ENCODE data around the gene PARD3.

Gene PARD3

GRCh38 chr10:34766266-34766600 is 48.9 kb downstream of the PARD3 start:
- ChIA-PET POLR2A (ENCODE audit: low non-redundant PET) (no interaction called here), CTCF (interaction anchor here (0.6 kb wide), 1 partner anchor 361 kb away, joined by 3 read pairs; no protein-coding TSS in a partner anchor)
- no peak overlapping the region for H3K27ac ChIP-seq
- TF ChIP-seq, protein P1, sequence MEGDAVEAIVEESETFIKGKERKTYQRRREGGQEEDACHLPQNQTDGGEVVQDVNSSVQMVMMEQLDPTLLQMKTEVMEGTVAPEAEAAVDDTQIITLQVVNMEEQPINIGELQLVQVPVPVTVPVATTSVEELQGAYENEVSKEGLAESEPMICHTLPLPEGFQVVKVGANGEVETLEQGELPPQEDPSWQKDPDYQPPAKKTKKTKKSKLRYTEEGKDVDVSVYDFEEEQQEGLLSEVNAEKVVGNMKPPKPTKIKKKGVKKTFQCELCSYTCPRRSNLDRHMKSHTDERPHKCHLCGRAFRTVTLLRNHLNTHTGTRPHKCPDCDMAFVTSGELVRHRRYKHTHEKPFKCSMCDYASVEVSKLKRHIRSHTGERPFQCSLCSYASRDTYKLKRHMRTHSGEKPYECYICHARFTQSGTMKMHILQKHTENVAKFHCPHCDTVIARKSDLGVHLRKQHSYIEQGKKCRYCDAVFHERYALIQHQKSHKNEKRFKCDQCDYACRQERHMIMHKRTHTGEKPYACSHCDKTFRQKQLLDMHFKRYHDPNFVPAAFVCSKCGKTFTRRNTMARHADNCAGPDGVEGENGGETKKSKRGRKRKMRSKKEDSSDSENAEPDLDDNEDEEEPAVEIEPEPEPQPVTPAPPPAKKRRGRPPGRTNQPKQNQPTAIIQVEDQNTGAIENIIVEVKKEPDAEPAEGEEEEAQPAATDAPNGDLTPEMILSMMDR (conservative IDR thresholded peaks at IDR 0.05; ENCODE audit: low read depth) = no peak
- no peak for DNase-seq (ENCODE audit: low spot score)

- CTCF ChIA-PET = no interaction called here
- no peak for DNase-seq (ENCODE audit: low spot score)
- TF ChIP-seq, protein P1 (conservative IDR thresholded peaks at IDR 0.05; ENCODE audit: low read depth) = no peak
- POLR2A ChIA-PET (ENCODE audit: low non-redundant PET) = no interaction called here
- H3K27ac ChIP-seq = no peak overlapping the region
These were observed 50.6 kb downstream of the PARD3 start for GRCh38 chr10:34764472-34764946.

DNA sequence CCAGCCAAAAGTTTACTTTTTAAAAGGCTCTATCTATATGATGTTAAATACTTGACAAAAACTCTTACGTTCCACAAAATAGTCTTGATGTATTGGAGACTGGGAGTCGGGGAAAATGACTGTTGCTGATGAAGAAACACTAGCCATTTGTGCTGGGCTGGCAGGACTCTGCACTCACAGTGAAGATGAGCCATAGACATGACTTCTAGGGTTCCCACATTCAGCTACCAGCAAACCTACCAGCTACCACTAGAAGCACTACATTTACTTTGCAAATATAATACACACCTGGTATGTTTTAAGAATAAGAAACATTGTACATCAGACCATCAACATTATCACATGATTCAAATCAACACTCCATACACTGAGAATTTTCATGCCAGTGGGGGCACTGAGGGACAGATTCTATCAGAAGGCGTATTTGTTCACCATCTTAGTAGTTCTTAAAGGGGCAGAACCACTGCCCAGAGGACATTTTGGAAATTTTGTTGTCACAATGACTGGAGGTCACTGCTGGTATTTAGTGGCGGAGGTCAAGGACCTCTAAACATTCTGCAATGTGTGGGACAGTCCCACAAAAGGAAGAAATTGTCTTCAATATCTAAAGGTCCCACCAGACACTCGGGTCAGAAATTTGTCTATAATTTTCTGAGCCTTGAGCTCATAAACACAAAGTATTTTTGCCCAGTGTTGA is 52.3 kb downstream of the PARD3 start:
- CTCF ChIA-PET = interaction anchor here (0.7 kb wide), 1 partner anchor 468 kb away, joined by 3 read pairs; no protein-coding TSS in a partner anchor
- no peak overlapping the region for H3K27ac ChIP-seq
- no peak for DNase-seq (ENCODE audit: low spot score)
- TF ChIP-seq, protein P1 (conservative IDR thresholded peaks at IDR 0.05; ENCODE audit: low read depth) = no peak
- POLR2A ChIA-PET (ENCODE audit: low non-redundant PET) = no interaction called here

DNA sequence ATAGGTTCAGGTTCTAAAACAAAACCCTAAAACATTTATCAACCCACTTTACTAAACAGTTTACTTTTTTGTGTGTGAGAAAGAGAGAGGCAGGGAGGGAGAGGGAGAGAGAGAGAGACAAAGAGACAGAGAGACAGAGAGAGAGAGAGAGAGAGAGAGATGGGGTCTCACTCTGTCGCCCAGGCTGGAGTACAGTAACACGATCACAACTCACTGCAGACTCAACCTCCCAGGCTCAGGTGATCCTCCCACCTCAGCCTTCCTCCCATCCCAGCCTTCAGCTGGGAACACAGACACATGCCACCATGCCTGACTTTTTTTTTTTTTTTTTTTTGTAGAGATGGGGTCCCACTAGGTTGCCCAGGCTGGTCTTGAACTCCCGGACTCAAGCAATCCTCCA is 52.9 kb downstream of the PARD3 start:
- TF ChIP-seq, protein P1 (conservative IDR thresholded peaks at IDR 0.05; ENCODE audit: low read depth) = no peak

DNA sequence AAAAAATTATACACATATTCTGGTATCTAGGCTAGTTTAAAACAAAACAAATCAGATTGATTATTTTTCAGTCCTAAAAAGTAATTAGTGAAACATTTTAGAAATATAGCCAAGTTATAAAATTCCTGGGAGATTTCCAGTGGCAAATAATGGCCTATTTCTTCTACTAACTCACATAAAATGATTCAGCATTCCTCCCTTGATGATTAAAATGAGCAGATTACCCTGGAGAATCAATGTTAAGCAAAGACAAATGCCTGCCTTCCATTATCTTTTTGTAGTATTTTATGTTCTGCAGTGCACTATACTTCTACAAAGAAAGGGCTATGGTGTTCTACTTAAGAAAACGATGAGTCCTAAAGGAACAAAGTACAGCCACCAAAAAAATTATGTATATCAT is 53.6 kb downstream of the PARD3 start:
- CTCF ChIA-PET = interaction anchor here (1.2 kb wide), 1 partner anchor 109 kb away, joined by 3 read pairs; no protein-coding TSS in a partner anchor
- POLR2A ChIA-PET (ENCODE audit: low non-redundant PET) = no interaction called here
- TF ChIP-seq, protein P1 (conservative IDR thresholded peaks at IDR 0.05; ENCODE audit: low read depth) = no peak
- no peak for DNase-seq (ENCODE audit: low spot score)
- peak overlapping the region; percentile 71 for H3K27ac ChIP-seq

More for the DNA sequence above, 52.9 kb downstream of the PARD3 start:
- CTCF ChIA-PET = no interaction called here
- DNase-seq (ENCODE audit: low spot score) = no peak
- H3K27ac ChIP-seq = no peak overlapping the region
- POLR2A ChIA-PET (ENCODE audit: low non-redundant PET) = no interaction called here

DNA sequence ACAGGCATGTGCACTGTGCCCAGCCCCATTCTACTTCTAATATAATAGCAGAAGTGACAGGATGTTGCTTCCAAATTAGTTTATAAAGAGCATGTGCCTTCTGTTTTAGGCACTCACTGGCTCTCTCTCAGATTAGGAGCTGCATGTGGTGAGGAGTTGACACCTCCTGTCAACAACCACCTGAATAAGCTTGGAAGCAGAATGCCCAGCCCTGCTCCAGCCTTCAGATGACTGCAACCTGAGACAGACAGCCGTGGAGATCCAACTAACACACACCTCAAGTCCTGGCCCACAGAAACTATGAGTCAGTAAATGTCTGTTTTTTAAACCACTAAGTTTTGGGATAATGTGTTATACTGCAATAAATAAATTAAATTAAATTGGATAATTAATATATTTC is 54.5 kb downstream of the PARD3 start:
- ChIA-PET CTCF (interaction anchor here (1.2 kb wide), 1 partner anchor 110 kb away, joined by 3 read pairs; no protein-coding TSS in a partner anchor), POLR2A (ENCODE audit: low non-redundant PET) (no interaction called here)
- H3K27ac ChIP-seq = peak overlapping the region; percentile 71
- TF ChIP-seq, protein P1 (conservative IDR thresholded peaks at IDR 0.05; ENCODE audit: low read depth) = no peak
- no peak for DNase-seq (ENCODE audit: low spot score)

Data from RWPE1 (cell line).